Effector memory CD8-positive, alpha-beta T cell (primary cell): ENCODE measurements around the gene CCDC154.

ENCODE experiments used
- ATAC-seq: fragments of 150-1000 bp; cut with Tn5 transposase; replicated peaks from 2 replicates; pipeline ENCODE4 v1.10.0; 2021; ENCODE audit warnings: mild to moderate bottlenecking, moderate library complexity
- DNase-seq, 3 experiments: peaks; one replicate each; pipeline ENCODE4 v3.0.0; 2021
- H3K27ac Mint-ChIP-seq, 2 donors: one replicate each; pipeline ENCODE4 v1.8.0; 2022; ENCODE audit warnings: mild to moderate bottlenecking in 2 of 2, mixed read lengths in 2 of 2, moderate library complexity in 2 of 2
- H3K27me3 Mint-ChIP-seq, 2 donors: one replicate each; pipeline ENCODE4 v1.8.0; 2022; ENCODE audit warnings: mixed read lengths in 2 of 2
- H3K36me3 Mint-ChIP-seq: one replicate; pipeline ENCODE4 v1.8.0; 2022; ENCODE audit warnings: mild to moderate bottlenecking, moderate library complexity, mixed read lengths; ENCODE audit not compliant: insufficient read depth
- H3K4me1 Mint-ChIP-seq, 2 donors: one replicate each; pipeline ENCODE4 v1.8.0; 2022; ENCODE audit warnings: low read depth in 2 of 2, mixed read lengths in 2 of 2
- H3K4me3 Mint-ChIP-seq, 2 donors: one replicate each; pipeline ENCODE4 v1.8.0; 2022; ENCODE audit warnings: mild to moderate bottlenecking in 2 of 2, mixed read lengths in 2 of 2, moderate library complexity in 2 of 2
- H3K9me3 Mint-ChIP-seq, 2 donors: one replicate each; pipeline ENCODE4 v1.8.0; 2022; ENCODE audit warnings: mixed read lengths in 2 of 2

The CCDC154 gene

DNA sequence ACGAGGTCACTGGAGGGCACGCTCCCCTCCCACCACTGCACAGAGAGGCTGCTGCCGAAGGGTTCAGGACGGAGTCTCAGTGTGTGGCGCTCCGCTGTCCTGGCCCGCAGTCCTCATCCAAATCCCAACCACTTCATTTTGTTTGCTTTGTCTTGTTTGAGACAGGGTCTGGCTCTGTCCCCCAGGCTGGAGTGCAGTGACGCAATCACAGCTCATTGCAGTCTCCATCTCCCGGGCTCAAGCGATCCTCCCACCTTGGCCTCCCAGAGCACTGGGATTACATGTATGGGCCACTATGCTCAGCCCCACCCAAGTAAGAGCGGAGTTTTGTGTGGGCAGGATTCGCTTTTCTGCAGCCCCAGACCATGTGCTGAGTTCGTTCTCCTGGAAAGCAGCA is 42.6 kb downstream of the CCDC154 start:
- no peak for DNase-seq
- no peaks in the 10 kb centered on the region for H3K9me3 Mint-ChIP-seq
- no peaks in the 10 kb centered on the region for H3K27me3 Mint-ChIP-seq
- H3K4me1 Mint-ChIP-seq = peaks cover 7 to 15% of the 10 kb centered on the region in 2 donors
- ATAC-seq = no peak
- peaks cover 54% of the 10 kb centered on the region for H3K36me3 Mint-ChIP-seq
- H3K27ac Mint-ChIP-seq = no peak overlapping the region
- no peak overlapping the region for H3K4me3 Mint-ChIP-seq

DNA sequence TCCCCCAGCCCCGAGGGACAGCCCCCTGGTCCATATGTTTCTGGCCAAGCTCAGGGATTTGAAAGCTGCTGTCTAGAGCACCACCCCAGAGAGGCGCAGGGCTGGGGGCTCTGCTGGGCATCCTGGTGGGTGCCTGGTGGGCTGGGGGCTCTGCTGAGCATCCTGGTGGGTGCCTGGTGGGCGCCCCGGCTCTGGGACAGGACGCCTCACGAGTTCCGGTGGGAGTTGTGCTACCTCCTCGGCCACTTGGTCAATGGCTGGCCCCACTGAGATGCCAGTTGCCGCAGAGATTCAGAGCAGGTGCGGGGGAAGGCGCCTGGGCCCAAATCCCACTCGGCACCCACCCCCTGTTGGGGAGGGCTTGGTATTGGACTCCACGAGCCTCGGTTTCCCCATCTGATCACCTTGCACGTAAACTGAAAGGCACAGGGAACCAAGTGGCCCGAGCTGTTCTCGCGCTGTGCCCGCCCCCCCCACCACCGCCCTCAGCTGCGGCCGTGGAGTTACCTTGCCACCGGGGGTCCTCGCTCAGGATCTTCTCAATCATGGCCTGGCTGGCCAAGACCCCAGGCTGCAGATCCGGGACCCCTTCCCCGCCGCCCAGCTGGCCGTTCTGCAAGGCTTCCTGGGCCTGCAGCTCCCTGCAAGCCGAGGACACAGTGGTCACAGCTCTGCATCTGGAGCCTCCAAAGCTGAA is 43.1 kb downstream of the CCDC154 start:
- Mint-ChIP-seq H3K36me3 (peaks cover 55% of the 10 kb centered on the region), H3K27ac (no peak overlapping the region), H3K4me3 (no peak overlapping the region), H3K9me3 (no peaks in the 10 kb centered on the region), H3K4me1 (peaks cover 7 to 15% of the 10 kb centered on the region in 2 donors), H3K27me3 (no peaks in the 10 kb centered on the region)
- no peak for DNase-seq
- ATAC-seq = no peak

GRCh38 chr16:1398826-1399581 is 45.4 kb downstream of the CCDC154 start:
- no peaks in the 10 kb centered on the region for H3K9me3 Mint-ChIP-seq
- no peaks in the 10 kb centered on the region for H3K27me3 Mint-ChIP-seq
- DNase-seq (no peak), ATAC-seq (no peak)
- no peak overlapping the region for H3K4me3 Mint-ChIP-seq
- H3K27ac Mint-ChIP-seq = no peak overlapping the region
- peaks cover 60% of the 10 kb centered on the region for H3K36me3 Mint-ChIP-seq
- peaks cover 3 to 7% of the 10 kb centered on the region in 2 donors for H3K4me1 Mint-ChIP-seq

GRCh38 chr16:1398351-1398750 is 46.0 kb downstream of the CCDC154 start:
- Mint-ChIP-seq H3K36me3 (peaks cover 55% of the 10 kb centered on the region), H3K27me3 (no peaks in the 10 kb centered on the region), H3K9me3 (no peaks in the 10 kb centered on the region), H3K27ac (no peak overlapping the region), H3K4me3 (no peak overlapping the region), H3K4me1 (peaks cover 3 to 7% of the 10 kb centered on the region in 2 donors)
- DNase-seq (no peak), ATAC-seq (no peak)

DNA sequence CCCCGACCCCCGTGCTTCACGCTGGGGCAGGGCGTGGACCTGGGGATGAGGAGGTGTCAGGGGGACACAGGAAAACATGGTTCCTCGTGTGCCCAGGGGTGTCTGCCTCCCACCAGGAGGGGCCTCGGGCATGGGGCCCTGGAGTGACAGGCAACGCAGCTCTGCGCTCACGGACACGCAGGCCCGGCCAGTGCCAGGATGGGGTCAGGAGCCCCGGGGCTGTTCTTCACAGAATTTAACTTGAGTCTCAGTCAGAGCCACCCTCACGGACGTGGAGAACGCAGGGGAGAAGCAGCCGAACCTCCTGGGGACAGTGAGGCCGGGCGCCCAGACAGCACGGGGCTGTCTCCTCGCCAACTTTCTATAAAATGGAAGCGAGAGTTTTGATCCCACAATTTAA is 46.6 kb downstream of the CCDC154 start:
- no peak for ATAC-seq
- no peaks in the 10 kb centered on the region for H3K9me3 Mint-ChIP-seq
- H3K4me1 Mint-ChIP-seq = peaks cover 3 to 7% of the 10 kb centered on the region in 2 donors
- H3K27ac Mint-ChIP-seq = no peak overlapping the region
- no peak overlapping the region for H3K4me3 Mint-ChIP-seq
- DNase-seq = no peak
- H3K27me3 Mint-ChIP-seq = no peaks in the 10 kb centered on the region
- peaks cover 53% of the 10 kb centered on the region for H3K36me3 Mint-ChIP-seq

- no peak overlapping the region for H3K4me3 Mint-ChIP-seq
- H3K27ac Mint-ChIP-seq = no peak overlapping the region
- no peaks in the 10 kb centered on the region for H3K4me1 Mint-ChIP-seq
- H3K9me3 Mint-ChIP-seq = no peaks in the 10 kb centered on the region
- H3K36me3 Mint-ChIP-seq = peaks cover 43% of the 10 kb centered on the region
- DNase-seq = no peak
- no peaks in the 10 kb centered on the region for H3K27me3 Mint-ChIP-seq
- no peak for ATAC-seq
Measured at GRCh38 chr16:1395444-1396031, 48.8 kb downstream of the CCDC154 start.

DNA sequence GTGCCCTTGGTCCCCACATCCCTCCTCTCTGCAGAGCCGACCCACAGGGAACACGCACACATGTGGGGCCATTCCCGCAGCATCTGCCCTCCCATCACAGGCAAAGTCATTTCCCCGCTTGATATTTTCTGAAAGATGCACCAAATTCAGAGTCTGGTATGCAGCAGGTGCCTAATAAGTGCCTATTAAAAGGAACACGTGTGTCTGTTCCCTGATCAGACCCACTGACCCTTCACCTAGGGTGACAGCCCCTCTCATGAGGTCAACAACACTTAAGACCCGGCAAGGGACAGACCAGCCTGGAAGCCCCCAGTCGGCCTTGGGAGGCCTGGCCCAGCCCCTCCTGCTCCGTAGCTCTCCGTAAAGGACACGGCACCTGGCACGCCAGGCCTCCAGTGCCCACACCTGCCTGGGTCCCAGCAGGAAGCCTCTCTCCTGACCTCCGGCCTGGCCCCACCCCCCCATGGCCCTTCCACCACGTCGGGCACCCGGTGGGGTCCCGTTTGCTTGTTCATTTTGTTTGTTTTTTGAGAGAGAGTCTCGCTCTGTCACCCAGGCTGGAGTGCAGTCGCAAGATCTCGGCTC is 49.9 kb downstream of the CCDC154 start:
- Mint-ChIP-seq H3K36me3 (peaks cover 46% of the 10 kb centered on the region), H3K27me3 (no peaks in the 10 kb centered on the region), H3K27ac (no peak overlapping the region), H3K9me3 (no peaks in the 10 kb centered on the region), H3K4me3 (no peak overlapping the region), H3K4me1 (no peaks in the 10 kb centered on the region)
- DNase-seq = no peak
- ATAC-seq = no peak

DNA sequence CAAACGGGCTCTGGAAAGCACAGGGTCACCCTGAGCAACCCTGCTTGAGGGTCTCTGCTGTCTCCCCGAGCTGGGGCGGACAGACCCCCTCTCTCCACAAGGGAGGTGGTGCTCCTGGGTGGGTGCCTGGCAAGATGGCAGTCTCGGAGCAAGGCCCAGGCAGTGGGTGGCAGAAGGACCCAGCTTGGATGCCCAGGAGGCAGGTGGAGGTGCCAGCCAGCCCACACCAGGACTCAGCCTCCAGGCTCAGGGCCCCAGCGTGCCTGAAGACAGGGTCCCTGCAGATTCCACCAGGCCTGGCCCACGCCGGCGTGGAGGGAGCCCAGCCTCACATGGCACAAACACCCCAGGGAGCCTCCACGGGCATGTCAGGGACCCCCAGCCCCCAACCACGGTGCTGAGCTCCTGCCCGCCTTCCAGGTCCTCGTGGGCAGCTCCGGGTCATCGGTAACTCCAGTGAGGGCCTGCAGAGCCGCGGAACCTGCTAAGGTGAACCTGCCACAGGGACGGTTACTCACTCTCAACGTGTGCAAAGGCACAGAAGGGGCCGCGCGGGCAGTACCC is 50.7 kb downstream of the CCDC154 start:
- Mint-ChIP-seq H3K27ac (no peak overlapping the region), H3K27me3 (no peaks in the 10 kb centered on the region), H3K4me1 (no peaks in the 10 kb centered on the region), H3K9me3 (no peaks in the 10 kb centered on the region), H3K4me3 (no peak overlapping the region), H3K36me3 (peaks cover 49% of the 10 kb centered on the region)
- DNase-seq = no peak
- ATAC-seq = no peak

GRCh38 chr16:1392826-1393225 is 51.5 kb downstream of the CCDC154 start:
- peak overlapping the region; percentile 44 to 46 for H3K27ac Mint-ChIP-seq
- ATAC-seq (no peak), DNase-seq (no peak)
- no peaks in the 10 kb centered on the region for H3K9me3 Mint-ChIP-seq
- no peaks in the 10 kb centered on the region for H3K27me3 Mint-ChIP-seq
- no peak overlapping the region for H3K4me3 Mint-ChIP-seq
- peaks cover 44% of the 10 kb centered on the region for H3K36me3 Mint-ChIP-seq
- no peaks in the 10 kb centered on the region for H3K4me1 Mint-ChIP-seq

DNA sequence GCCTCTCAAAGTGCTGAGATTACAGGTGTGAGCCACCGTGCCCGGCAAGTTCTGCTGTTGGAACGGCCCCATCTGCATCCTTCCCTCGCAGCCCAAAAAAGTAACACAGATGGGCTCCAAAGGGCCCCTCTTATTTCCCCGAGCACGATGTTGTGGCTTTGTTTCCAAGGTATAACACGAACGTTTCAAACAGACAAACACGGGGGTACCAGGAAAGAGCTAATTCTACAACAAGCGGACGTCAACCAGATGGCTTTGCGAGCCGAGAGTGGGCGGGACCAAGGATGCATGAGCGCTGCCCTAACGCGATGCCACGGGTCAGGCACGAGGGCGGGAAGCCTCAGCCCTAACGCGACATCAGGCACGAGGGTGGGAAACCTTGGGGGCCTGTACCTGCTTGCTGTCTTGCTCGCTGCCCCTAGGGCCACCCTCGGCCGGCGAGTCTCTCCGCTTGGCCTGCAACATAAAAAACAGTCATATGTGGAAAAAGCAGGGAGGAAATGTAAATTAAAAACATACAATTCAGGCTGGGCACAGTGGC is 54.0 kb downstream of the CCDC154 start:
- Mint-ChIP-seq H3K27ac (no peak overlapping the region), H3K4me1 (peaks cover 0 to 3% of the 10 kb centered on the region in 2 donors), H3K27me3 (no peaks in the 10 kb centered on the region), H3K9me3 (no peaks in the 10 kb centered on the region), H3K4me3 (no peak overlapping the region), H3K36me3 (peaks cover 35% of the 10 kb centered on the region)
- ATAC-seq (no peak), DNase-seq (no peak)

GRCh38 chr16:1389762-1390161 is 54.6 kb downstream of the CCDC154 start:
- Mint-ChIP-seq H3K9me3 (no peaks in the 10 kb centered on the region), H3K4me3 (no peak overlapping the region), H3K4me1 (peaks cover 0 to 4% of the 10 kb centered on the region in 2 donors), H3K36me3 (peaks cover 37% of the 10 kb centered on the region), H3K27ac (no peak overlapping the region), H3K27me3 (no peaks in the 10 kb centered on the region)
- ATAC-seq = no peak
- no peak for DNase-seq

- no peak overlapping the region for H3K27ac Mint-ChIP-seq
- peaks cover 0 to 4% of the 10 kb centered on the region in 2 donors for H3K4me1 Mint-ChIP-seq
- no peak for ATAC-seq
Measured at GRCh38 chr16:1387331-1387730, 57.0 kb downstream of the CCDC154 start.

DNA sequence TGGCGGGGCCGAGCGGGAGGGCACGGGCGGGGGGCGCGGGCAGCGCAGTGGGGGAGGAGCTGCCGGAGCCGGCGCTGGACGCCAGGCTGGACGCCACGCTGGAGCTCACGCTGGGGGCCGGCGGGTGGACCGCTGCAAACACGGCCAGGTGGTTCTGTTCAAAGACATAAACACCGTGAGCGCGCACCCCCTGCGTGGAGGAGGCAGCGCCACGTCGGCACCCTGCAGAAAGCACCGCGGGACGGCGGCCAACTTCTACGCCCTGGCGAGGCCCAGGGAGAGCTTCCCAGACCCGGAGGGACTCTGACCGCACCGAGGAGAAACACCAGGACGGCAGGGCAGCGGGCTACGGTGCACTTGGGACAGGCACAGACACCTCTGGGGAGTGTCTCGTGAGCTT is 59.1 kb downstream of the CCDC154 start:
- no peaks in the 10 kb centered on the region for H3K9me3 Mint-ChIP-seq
- no peaks in the 10 kb centered on the region for H3K27me3 Mint-ChIP-seq
- no peak overlapping the region for H3K27ac Mint-ChIP-seq
- H3K36me3 Mint-ChIP-seq = peaks cover 43% of the 10 kb centered on the region
- peaks cover under 1 to 7% of the 10 kb centered on the region in 2 donors for H3K4me1 Mint-ChIP-seq
- ATAC-seq (no peak), DNase-seq (no peak)
- no peak overlapping the region for H3K4me3 Mint-ChIP-seq

More at GRCh38 chr16:1387331-1387730, 57.0 kb downstream of the CCDC154 start:
- no peaks in the 10 kb centered on the region for H3K9me3 Mint-ChIP-seq
- no peak for DNase-seq
- no peak overlapping the region for H3K4me3 Mint-ChIP-seq
- no peaks in the 10 kb centered on the region for H3K27me3 Mint-ChIP-seq
- H3K36me3 Mint-ChIP-seq = peaks cover 36% of the 10 kb centered on the region
